Measurements from ENCODE around the gene DPF3.

DNA sequence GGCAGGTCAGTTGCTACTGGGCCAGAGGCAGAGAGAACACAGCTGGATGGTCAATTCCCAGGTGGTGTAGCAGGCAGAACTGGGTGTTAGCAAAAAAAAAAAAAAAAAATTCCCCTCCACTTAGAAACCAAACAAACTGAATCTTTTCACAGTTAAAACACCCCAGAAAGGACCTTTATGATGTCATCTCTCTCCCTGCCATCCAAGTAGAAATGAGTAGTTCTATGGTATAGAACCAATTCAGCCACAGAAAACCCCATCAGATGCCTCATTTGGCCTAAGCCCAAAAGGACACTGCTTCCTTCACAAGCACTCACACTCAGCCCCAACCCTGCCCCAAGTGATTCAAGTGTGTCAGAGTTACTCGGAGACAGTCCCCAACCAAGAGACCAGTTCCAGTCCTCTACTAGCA, 230.8 kb downstream of the DPF3 start:
- TF ChIP-seq YY1 (IDR thresholded peaks at IDR 0.05; ENCODE audit: low read depth) (no peak), TAF1 (IDR thresholded peaks at IDR 0.05; ENCODE audit: low read depth) (no peak), CEBPB (IDR thresholded peaks at IDR 0.05) (no peak), FOXM1 (IDR thresholded peaks at IDR 0.05; ENCODE audit: borderline replicate concordance, low read depth) (no peak), EP300 (IDR thresholded peaks at IDR 0.05; ENCODE audit: borderline replicate concordance) (no peak), CREB1 (IDR thresholded peaks at IDR 0.05; ENCODE audit: low read depth) (no peak), RAD21 (IDR thresholded peaks at IDR 0.05; ENCODE audit: low read depth) (no peak), NFIC (IDR thresholded peaks at IDR 0.05) (no peak), TEAD4 (IDR thresholded peaks at IDR 0.05) (no peak), ZBTB7A (IDR thresholded peaks at IDR 0.05; ENCODE audit: low read depth) (no peak), EGR1 (IDR thresholded peaks at IDR 0.05) (no peak)
- TF ChIP-seq, protein P1, sequence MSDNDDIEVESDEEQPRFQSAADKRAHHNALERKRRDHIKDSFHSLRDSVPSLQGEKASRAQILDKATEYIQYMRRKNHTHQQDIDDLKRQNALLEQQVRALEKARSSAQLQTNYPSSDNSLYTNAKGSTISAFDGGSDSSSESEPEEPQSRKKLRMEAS (IDR thresholded peaks at IDR 0.05): no peak
- TF ChIP-seq, protein P2, sequence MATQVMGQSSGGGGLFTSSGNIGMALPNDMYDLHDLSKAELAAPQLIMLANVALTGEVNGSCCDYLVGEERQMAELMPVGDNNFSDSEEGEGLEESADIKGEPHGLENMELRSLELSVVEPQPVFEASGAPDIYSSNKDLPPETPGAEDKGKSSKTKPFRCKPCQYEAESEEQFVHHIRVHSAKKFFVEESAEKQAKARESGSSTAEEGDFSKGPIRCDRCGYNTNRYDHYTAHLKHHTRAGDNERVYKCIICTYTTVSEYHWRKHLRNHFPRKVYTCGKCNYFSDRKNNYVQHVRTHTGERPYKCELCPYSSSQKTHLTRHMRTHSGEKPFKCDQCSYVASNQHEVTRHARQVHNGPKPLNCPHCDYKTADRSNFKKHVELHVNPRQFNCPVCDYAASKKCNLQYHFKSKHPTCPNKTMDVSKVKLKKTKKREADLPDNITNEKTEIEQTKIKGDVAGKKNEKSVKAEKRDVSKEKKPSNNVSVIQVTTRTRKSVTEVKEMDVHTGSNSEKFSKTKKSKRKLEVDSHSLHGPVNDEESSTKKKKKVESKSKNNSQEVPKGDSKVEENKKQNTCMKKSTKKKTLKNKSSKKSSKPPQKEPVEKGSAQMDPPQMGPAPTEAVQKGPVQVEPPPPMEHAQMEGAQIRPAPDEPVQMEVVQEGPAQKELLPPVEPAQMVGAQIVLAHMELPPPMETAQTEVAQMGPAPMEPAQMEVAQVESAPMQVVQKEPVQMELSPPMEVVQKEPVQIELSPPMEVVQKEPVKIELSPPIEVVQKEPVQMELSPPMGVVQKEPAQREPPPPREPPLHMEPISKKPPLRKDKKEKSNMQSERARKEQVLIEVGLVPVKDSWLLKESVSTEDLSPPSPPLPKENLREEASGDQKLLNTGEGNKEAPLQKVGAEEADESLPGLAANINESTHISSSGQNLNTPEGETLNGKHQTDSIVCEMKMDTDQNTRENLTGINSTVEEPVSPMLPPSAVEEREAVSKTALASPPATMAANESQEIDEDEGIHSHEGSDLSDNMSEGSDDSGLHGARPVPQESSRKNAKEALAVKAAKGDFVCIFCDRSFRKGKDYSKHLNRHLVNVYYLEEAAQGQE (IDR thresholded peaks at IDR 0.05; ENCODE audit: low read depth): no peak
- TF ChIP-seq, protein P3, sequence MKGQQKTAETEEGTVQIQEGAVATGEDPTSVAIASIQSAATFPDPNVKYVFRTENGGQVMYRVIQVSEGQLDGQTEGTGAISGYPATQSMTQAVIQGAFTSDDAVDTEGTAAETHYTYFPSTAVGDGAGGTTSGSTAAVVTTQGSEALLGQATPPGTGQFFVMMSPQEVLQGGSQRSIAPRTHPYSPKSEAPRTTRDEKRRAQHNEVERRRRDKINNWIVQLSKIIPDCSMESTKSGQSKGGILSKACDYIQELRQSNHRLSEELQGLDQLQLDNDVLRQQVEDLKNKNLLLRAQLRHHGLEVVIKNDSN (IDR thresholded peaks at IDR 0.05): no peak
